Keratinocyte (primary cell): ENCODE data around the gene KCNQ1OT1.

Experiments used
- EZH2 ChIP-seq: IDR thresholded peaks from one replicate; pipeline ENCODE4 v1.6.1; 2012; ENCODE audit warnings: inconsistent platforms, mild to moderate bottlenecking, low read length, moderate library complexity
- TF ChIP-seq, protein P1 (sequence below), 3 experiments: IDR thresholded peaks in 1 of 3; conservative IDR thresholded peaks in 1 of 3; optimal IDR thresholded peaks in 1 of 3; 2 replicates in 2 of 3; 3 replicates in 1 of 3; pipeline versions ENCODE3 to v1.5.1; 2011; ENCODE audit warnings: low read length in 3 of 3, mild to moderate bottlenecking in 3 of 3, moderate library complexity in 2 of 3, control low read depth in 1 of 3, inconsistent platforms in 1 of 3; ENCODE audit not compliant: insufficient read depth in 2 of 3; ENCODE audit errors: extremely low read depth in 1 of 3

DNA sequence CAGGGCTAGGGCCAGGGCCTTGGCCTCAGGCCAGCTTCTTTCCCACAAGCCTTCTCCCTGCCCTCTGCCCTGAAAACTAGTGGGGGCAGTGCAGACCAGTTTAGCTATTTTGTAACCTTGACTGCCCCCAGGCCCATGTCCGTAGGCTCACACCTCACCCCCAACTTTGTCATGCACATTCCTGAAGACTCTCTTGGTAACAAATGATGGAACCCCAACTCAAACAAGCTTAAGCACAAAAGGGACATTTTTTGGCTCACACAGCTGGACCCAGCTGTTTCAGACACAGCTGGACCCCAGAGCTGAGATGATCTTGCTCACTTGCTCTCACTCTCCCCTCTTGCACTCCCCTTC lies 46.6 kb downstream of the KCNQ1OT1 start:
- TF ChIP-seq, protein P1, sequence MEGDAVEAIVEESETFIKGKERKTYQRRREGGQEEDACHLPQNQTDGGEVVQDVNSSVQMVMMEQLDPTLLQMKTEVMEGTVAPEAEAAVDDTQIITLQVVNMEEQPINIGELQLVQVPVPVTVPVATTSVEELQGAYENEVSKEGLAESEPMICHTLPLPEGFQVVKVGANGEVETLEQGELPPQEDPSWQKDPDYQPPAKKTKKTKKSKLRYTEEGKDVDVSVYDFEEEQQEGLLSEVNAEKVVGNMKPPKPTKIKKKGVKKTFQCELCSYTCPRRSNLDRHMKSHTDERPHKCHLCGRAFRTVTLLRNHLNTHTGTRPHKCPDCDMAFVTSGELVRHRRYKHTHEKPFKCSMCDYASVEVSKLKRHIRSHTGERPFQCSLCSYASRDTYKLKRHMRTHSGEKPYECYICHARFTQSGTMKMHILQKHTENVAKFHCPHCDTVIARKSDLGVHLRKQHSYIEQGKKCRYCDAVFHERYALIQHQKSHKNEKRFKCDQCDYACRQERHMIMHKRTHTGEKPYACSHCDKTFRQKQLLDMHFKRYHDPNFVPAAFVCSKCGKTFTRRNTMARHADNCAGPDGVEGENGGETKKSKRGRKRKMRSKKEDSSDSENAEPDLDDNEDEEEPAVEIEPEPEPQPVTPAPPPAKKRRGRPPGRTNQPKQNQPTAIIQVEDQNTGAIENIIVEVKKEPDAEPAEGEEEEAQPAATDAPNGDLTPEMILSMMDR (optimal IDR thresholded peaks at IDR 0.05 in 1 of 3, IDR thresholded peaks at IDR 0.05 in 1 of 3, conservative IDR thresholded peaks at IDR 0.05 in 1 of 3; ENCODE audit: extremely low read depth in 1 of 3, insufficient read depth in 2 of 3, low read length in 3 of 3), result no peak
- no peak for TF ChIP-seq EZH2
